Measurements from ENCODE around the gene FOXD4L6. TPM values are rescaled to one million over a fixed set of nuclear protein-coding genes. Genes with fewer than 3 reads are reported as not detected.
"Not testable (repeated sequence)": the region's sequence is repeated elsewhere in the genome, so short reads cannot be mapped to it uniquely, and the experiment has no call there.

Gene FOXD4L6
- polyA plus RNA-seq (2013, experiment 1 of 2) = not detected
- polyA plus RNA-seq (2013, experiment 2 of 2) = not detected

DNA sequence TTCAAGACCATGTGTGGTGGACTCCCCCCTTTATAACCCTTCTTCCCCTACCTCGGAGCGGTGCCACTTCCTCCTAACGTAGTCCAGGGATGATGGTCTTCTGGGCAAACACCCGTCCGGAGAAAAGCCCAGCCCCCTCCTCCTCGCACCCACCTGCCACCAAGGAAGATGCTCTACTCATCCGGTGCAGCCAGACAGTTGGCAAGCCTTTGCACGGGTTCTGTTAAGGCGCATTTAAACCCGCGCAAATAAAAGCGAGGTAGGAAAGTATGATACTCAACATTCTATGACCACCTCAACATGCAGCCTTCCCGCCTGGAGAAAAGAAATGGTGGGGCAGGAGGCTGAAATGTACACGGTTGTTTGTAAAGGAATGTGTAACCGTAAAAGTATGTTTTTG lies at the start of gene FOXD4L6:
FOXD4L6 (minus strand) TSS at position 101 of the 400 bp plus-strand sequence. CDS start 298 bp downstream, outside the sequence.
- not testable (repeated sequence) for H3K9me3 ChIP-seq (ENCODE audit: control insufficient read depth, low read length); H3K27ac ChIP-seq (ENCODE audit: low read depth, low read length, severe bottlenecking); H3K36me3 ChIP-seq (ENCODE audit: control insufficient read depth, insufficient read depth, low read length); H3K4me3 ChIP-seq (ENCODE audit: extremely low read depth, insufficient read depth, low read length, poor library complexity, severe bottlenecking); H3K4me1 ChIP-seq (ENCODE audit: control insufficient read depth, insufficient read depth, low read length, poor library complexity, severe bottlenecking)
- no CpG with 5 or more reads among the region's 15 CpGs for WGBS, 2 experiments (ENCODE audit: insufficient coverage in 2 of 2)

GRCh38 chr9:41174994-41175393 lies 46.5 kb upstream of the FOXD4L6 start:
- not testable (repeated sequence) for H3K27ac ChIP-seq (ENCODE audit: low read depth, low read length, severe bottlenecking); H3K36me3 ChIP-seq (ENCODE audit: control insufficient read depth, insufficient read depth, low read length)
- WGBS, 2 experiments (ENCODE audit: insufficient coverage in 2 of 2) = 100% methylated on average over 1 of the region's 4 CpGs; no CpG with 5 or more reads in 1 of the 2 experiments

DNA sequence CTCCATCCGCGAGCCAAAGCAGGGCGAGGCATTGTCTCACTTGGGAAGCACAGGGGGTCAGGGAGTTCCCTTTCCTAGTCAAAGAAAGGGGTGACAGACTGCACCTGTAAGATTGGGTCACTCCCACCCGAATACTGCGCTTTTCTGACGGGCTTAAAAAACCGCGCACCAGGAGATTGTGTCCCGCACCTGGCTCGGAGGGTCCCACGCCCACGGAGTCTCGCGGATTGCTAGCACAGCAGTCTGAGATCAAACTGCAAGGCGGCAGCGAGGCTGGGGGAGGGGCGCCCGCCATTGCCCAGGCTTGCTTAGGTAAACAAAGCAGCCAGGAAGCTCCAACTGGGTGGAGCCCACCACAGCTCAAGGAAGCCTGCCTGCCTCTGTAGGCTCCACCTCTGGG lies 21.6 kb upstream of the FOXD4L6 start:
- H3K9me3 ChIP-seq (ENCODE audit: control insufficient read depth, low read length); H3K27ac ChIP-seq (ENCODE audit: low read depth, low read length, severe bottlenecking); H3K4me3 ChIP-seq (ENCODE audit: extremely low read depth, insufficient read depth, low read length, poor library complexity, severe bottlenecking); H3K4me1 ChIP-seq (ENCODE audit: control insufficient read depth, insufficient read depth, low read length, poor library complexity, severe bottlenecking); H3K36me3 ChIP-seq (ENCODE audit: control insufficient read depth, insufficient read depth, low read length): not testable (repeated sequence)
- WGBS, 2 experiments (ENCODE audit: insufficient coverage in 2 of 2) = no CpG with 5 or more reads among the region's 18 CpGs

More at GRCh38 chr9:41174994-41175393, 46.5 kb upstream of the FOXD4L6 start:
- not testable (repeated sequence) for H3K4me1 ChIP-seq (ENCODE audit: control insufficient read depth, insufficient read depth, low read length, poor library complexity, severe bottlenecking); H3K9me3 ChIP-seq (ENCODE audit: control insufficient read depth, low read length); H3K4me3 ChIP-seq (ENCODE audit: extremely low read depth, insufficient read depth, low read length, poor library complexity, severe bottlenecking)

DNA sequence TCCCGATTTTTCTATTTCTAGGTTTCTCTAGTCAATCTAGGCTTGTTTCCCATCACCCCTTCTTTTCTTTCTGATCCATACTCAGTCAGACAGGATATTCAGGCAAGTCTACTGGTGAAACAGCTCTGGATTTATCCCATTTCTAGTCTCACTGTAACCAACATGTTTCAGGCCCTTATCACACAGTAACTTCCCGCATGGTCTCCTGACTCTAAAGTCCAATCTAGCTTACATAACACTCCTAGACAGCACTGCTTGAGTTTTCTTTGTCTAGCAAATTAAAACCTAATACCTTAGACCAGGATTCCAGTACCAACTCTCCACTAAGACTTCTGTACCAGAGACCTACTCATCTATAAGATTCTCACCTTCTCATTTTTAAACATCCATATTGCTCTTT lies 13.4 kb upstream of the FOXD4L6 start:
- H3K36me3 ChIP-seq (ENCODE audit: control insufficient read depth, insufficient read depth, low read length); H3K4me3 ChIP-seq (ENCODE audit: extremely low read depth, insufficient read depth, low read length, poor library complexity, severe bottlenecking); H3K9me3 ChIP-seq (ENCODE audit: control insufficient read depth, low read length); H3K4me1 ChIP-seq (ENCODE audit: control insufficient read depth, insufficient read depth, low read length, poor library complexity, severe bottlenecking); H3K27ac ChIP-seq (ENCODE audit: low read depth, low read length, severe bottlenecking): not testable (repeated sequence)
- no CpG with 5 or more reads among the region's 2 CpGs for WGBS, 2 experiments (ENCODE audit: insufficient coverage in 2 of 2)

- H3K4me1 ChIP-seq (ENCODE audit: control insufficient read depth, insufficient read depth, low read length, poor library complexity, severe bottlenecking); H3K36me3 ChIP-seq (ENCODE audit: control insufficient read depth, insufficient read depth, low read length); H3K9me3 ChIP-seq (ENCODE audit: control insufficient read depth, low read length); H3K4me3 ChIP-seq (ENCODE audit: extremely low read depth, insufficient read depth, low read length, poor library complexity, severe bottlenecking); H3K27ac ChIP-seq (ENCODE audit: low read depth, low read length, severe bottlenecking): not testable (repeated sequence)
- WGBS, 2 experiments (ENCODE audit: insufficient coverage in 2 of 2) = no CpG with 5 or more reads among the region's 45 CpGs
Observed at GRCh38 chr9:41126746-41127446, 1.6 kb downstream of the FOXD4L6 start.

- no CpG with 5 or more reads among the region's 3 CpGs for WGBS, 2 experiments (ENCODE audit: insufficient coverage in 2 of 2)
- not testable (repeated sequence) for H3K9me3 ChIP-seq (ENCODE audit: control insufficient read depth, low read length); H3K36me3 ChIP-seq (ENCODE audit: control insufficient read depth, insufficient read depth, low read length); H3K27ac ChIP-seq (ENCODE audit: low read depth, low read length, severe bottlenecking); H3K4me3 ChIP-seq (ENCODE audit: extremely low read depth, insufficient read depth, low read length, poor library complexity, severe bottlenecking); H3K4me1 ChIP-seq (ENCODE audit: control insufficient read depth, insufficient read depth, low read length, poor library complexity, severe bottlenecking)
Observed at GRCh38 chr9:41125936-41126335, 2.5 kb downstream of the FOXD4L6 start.

DNA sequence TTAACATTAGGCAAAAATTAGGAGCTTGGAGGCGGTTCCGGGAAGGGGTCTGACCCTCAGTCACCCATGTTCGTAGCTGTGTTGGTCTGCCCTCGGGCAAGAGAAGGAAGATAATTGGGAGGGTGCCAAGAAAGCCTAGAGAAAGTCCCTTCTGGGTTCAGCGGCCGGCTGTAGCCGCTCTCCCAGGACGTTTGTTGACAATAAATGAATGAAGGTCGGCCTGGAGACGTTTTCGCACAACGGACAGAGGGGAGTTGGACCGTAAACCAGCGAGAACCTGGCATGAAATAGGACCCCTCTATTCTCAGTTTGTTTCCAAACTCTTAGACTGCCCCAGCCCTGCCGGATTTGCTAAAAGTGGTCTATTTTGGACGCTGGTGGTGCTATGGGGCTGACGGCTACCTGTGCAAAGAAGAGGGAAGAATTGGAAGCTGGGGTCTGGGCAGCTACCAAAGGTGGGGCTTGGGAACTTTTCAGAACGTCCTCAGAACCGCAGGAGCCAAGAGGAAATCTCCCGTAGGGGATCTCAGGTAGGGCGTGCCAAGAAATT lies 3.3 kb downstream of the FOXD4L6 start:
- not testable (repeated sequence) for H3K4me3 ChIP-seq (ENCODE audit: extremely low read depth, insufficient read depth, low read length, poor library complexity, severe bottlenecking); H3K36me3 ChIP-seq (ENCODE audit: control insufficient read depth, insufficient read depth, low read length); H3K27ac ChIP-seq (ENCODE audit: low read depth, low read length, severe bottlenecking); H3K4me1 ChIP-seq (ENCODE audit: control insufficient read depth, insufficient read depth, low read length, poor library complexity, severe bottlenecking); H3K9me3 ChIP-seq (ENCODE audit: control insufficient read depth, low read length)
- WGBS, 2 experiments (ENCODE audit: insufficient coverage in 2 of 2) = no CpG with 5 or more reads among the region's 21 CpGs

DNA sequence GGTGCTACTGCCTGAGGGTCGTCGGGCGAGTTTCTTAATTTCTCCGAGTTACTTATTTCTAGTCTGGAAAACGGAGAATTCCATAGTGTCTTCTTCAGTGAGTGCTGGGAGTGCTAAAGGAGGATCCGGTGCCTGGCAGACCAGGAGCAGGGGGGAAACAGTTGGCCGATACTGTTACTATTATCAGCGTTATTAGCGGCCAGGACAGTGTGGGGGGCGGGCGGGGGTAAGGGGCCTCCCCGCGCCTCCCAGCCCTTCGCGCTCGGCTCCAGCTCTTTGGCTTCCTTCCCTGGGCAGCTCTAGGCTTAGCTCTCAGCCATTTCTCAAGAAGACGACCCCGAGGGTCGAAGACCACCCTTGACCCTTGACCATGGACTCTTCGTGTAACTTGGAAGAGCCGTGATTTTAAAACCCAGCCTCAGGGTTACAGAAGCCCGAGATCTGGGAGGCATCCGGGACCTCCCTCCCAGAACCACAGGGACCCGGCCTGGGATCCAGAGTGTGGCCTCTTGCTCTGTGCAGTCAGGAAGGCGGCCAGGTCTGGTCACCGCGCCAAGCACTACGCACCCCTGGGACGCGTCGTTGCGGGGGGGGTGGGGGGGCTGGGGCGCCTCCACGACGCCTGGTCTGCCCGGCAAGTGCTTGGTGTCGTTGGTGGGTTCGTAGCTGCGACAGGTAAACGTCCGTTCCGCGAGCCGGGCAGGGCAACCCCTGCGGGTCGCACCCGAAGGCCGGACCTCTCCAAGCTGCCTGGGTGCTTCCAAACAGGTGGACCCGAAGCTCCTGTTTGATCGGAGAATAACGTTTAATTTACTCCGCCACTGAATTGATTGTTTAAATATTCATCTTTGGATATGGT lies 4.0 kb downstream of the FOXD4L6 start:
- 8% methylated on average over 19 of the region's 52 CpGs; no CpG with 5 or more reads in 1 of the 2 experiments for WGBS, 2 experiments (ENCODE audit: insufficient coverage in 2 of 2)
- H3K36me3 ChIP-seq (ENCODE audit: control insufficient read depth, insufficient read depth, low read length); H3K4me1 ChIP-seq (ENCODE audit: control insufficient read depth, insufficient read depth, low read length, poor library complexity, severe bottlenecking); H3K9me3 ChIP-seq (ENCODE audit: control insufficient read depth, low read length); H3K4me3 ChIP-seq (ENCODE audit: extremely low read depth, insufficient read depth, low read length, poor library complexity, severe bottlenecking); H3K27ac ChIP-seq (ENCODE audit: low read depth, low read length, severe bottlenecking): not testable (repeated sequence)

DNA sequence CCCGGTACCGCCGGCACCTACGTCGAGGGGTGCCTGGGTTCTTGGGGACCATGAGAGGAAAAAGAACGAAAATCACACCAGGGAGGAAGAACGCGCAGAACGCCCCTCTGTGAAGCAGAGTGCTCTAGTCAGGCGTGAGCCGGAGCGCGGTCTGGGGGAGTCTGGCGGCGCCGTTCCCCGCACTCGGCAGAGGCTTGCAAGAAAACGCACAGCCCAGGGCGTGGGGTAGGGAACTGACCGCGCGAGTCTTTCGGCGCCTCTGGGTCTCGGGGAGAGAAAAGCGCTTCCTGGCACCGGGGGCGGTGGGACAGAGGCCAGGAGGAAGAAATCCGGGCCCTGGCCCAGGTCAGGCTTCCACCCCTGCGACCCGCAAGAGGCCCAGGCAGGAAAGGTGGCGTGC lies 4.7 kb downstream of the FOXD4L6 start:
- not testable (repeated sequence) for H3K27ac ChIP-seq (ENCODE audit: low read depth, low read length, severe bottlenecking); H3K4me3 ChIP-seq (ENCODE audit: extremely low read depth, insufficient read depth, low read length, poor library complexity, severe bottlenecking); H3K36me3 ChIP-seq (ENCODE audit: control insufficient read depth, insufficient read depth, low read length); H3K4me1 ChIP-seq (ENCODE audit: control insufficient read depth, insufficient read depth, low read length, poor library complexity, severe bottlenecking); H3K9me3 ChIP-seq (ENCODE audit: control insufficient read depth, low read length)
- no CpG with 5 or more reads among the region's 33 CpGs for WGBS, 2 experiments (ENCODE audit: insufficient coverage in 2 of 2)

- not testable (repeated sequence) for H3K4me3 ChIP-seq (ENCODE audit: extremely low read depth, insufficient read depth, low read length, poor library complexity, severe bottlenecking); H3K9me3 ChIP-seq (ENCODE audit: control insufficient read depth, low read length); H3K4me1 ChIP-seq (ENCODE audit: control insufficient read depth, insufficient read depth, low read length, poor library complexity, severe bottlenecking); H3K27ac ChIP-seq (ENCODE audit: low read depth, low read length, severe bottlenecking); H3K36me3 ChIP-seq (ENCODE audit: control insufficient read depth, insufficient read depth, low read length)
- no CpG with 5 or more reads among the region's 32 CpGs for WGBS, 2 experiments (ENCODE audit: insufficient coverage in 2 of 2)
Observed at GRCh38 chr9:41123396-41123795, 5.1 kb downstream of the FOXD4L6 start.

- not testable (repeated sequence) for H3K4me3 ChIP-seq (ENCODE audit: extremely low read depth, insufficient read depth, low read length, poor library complexity, severe bottlenecking); H3K9me3 ChIP-seq (ENCODE audit: control insufficient read depth, low read length); H3K36me3 ChIP-seq (ENCODE audit: control insufficient read depth, insufficient read depth, low read length); H3K4me1 ChIP-seq (ENCODE audit: control insufficient read depth, insufficient read depth, low read length, poor library complexity, severe bottlenecking); H3K27ac ChIP-seq (ENCODE audit: low read depth, low read length, severe bottlenecking)
- WGBS, 2 experiments (ENCODE audit: insufficient coverage in 2 of 2) = no CpG with 5 or more reads among the region's 4 CpGs
Observed at GRCh38 chr9:41120696-41121095, 7.8 kb downstream of the FOXD4L6 start.

All from mesodermal cell (in vitro differentiated cells).